Measurements from ENCODE around the gene SCFD2. TPM values are rescaled to one million over a fixed set of nuclear protein-coding genes. Genes with fewer than 3 reads are reported as not detected.
A peak's percentile ranks its signal among the peaks of the same experiment; 100 is the strongest.
"Not testable (repeated sequence)": the region's sequence is repeated elsewhere in the genome, so short reads cannot be mapped to it uniquely, and the experiment has no call there.

The SCFD2 gene
- polyA plus RNA-seq, 1 donor: 8.2 TPM

- H3K27me3 ChIP-seq (ENCODE audit: control insufficient read depth, insufficient read depth, low read length): no peaks in the 10 kb centered on the region
- 100% methylated on average over 2 of the region's 5 CpGs for WGBS (ENCODE audit: insufficient coverage, low lambda C conversion rate)
- no peak overlapping the region for H3K27ac ChIP-seq (ENCODE audit: low read length)
- no peaks in the 10 kb centered on the region for H3K9me3 ChIP-seq (ENCODE audit: control insufficient read depth, low read depth, low read length)
- no peaks in the 10 kb centered on the region for H3K4me1 ChIP-seq (ENCODE audit: control insufficient read depth, insufficient read depth, low read length)
- no peaks in the 10 kb centered on the region for H3K36me3 ChIP-seq (ENCODE audit: control insufficient read depth, insufficient read depth, low read length)
- DNase-seq: no peak
- no peak overlapping the region for H3K4me3 ChIP-seq (ENCODE audit: low read length)
Observed at GRCh38 chr4:53194727-53195126, 171.1 kb downstream of the SCFD2 start.

- H3K27me3 ChIP-seq (ENCODE audit: control insufficient read depth, insufficient read depth, low read length): no peaks in the 10 kb centered on the region
- WGBS (ENCODE audit: insufficient coverage, low lambda C conversion rate): 83% methylated on average over 1 of the region's 1 CpG
- H3K4me1 ChIP-seq (ENCODE audit: control insufficient read depth, insufficient read depth, low read length): peaks cover 5% of the 10 kb centered on the region
Observed at GRCh38 chr4:53193111-53193510, 172.8 kb downstream of the SCFD2 start.

GRCh38 chr4:53192496-53192895, 173.4 kb downstream of the SCFD2 start:
- H3K4me3 ChIP-seq (ENCODE audit: low read length): no peak overlapping the region
- H3K9me3 ChIP-seq (ENCODE audit: control insufficient read depth, low read depth, low read length): no peaks in the 10 kb centered on the region
- H3K4me1 ChIP-seq (ENCODE audit: control insufficient read depth, insufficient read depth, low read length): peaks cover 9% of the 10 kb centered on the region
- H3K27me3 ChIP-seq (ENCODE audit: control insufficient read depth, insufficient read depth, low read length): no peaks in the 10 kb centered on the region
- no CpG with 5 or more reads among the region's 3 CpGs for WGBS (ENCODE audit: insufficient coverage, low lambda C conversion rate)
- H3K36me3 ChIP-seq (ENCODE audit: control insufficient read depth, insufficient read depth, low read length): no peaks in the 10 kb centered on the region
- DNase-seq: no peak
- no peak overlapping the region for H3K27ac ChIP-seq (ENCODE audit: low read length)

More at GRCh38 chr4:53193111-53193510, 172.8 kb downstream of the SCFD2 start:
- no peaks in the 10 kb centered on the region for H3K9me3 ChIP-seq (ENCODE audit: control insufficient read depth, low read depth, low read length)
- H3K4me3 ChIP-seq (ENCODE audit: low read length): no peak overlapping the region
- H3K36me3 ChIP-seq (ENCODE audit: control insufficient read depth, insufficient read depth, low read length): no peaks in the 10 kb centered on the region
- no peak for DNase-seq
- no peak overlapping the region for H3K27ac ChIP-seq (ENCODE audit: low read length)

GRCh38 chr4:53191997-53192396, 173.9 kb downstream of the SCFD2 start:
- 48% methylated on average over 2 of the region's 4 CpGs for WGBS (ENCODE audit: insufficient coverage, low lambda C conversion rate)
- no peaks in the 10 kb centered on the region for H3K36me3 ChIP-seq (ENCODE audit: control insufficient read depth, insufficient read depth, low read length)
- DNase-seq: peak in 1 of 2 donors; percentile 3

GRCh38 chr4:53189011-53189410, 176.8 kb downstream of the SCFD2 start:
- no peaks in the 10 kb centered on the region for H3K9me3 ChIP-seq (ENCODE audit: control insufficient read depth, low read depth, low read length)
- H3K4me3 ChIP-seq (ENCODE audit: low read length): no peak overlapping the region
- DNase-seq: no peak
- H3K27ac ChIP-seq (ENCODE audit: low read length): no peak overlapping the region
- H3K27me3 ChIP-seq (ENCODE audit: control insufficient read depth, insufficient read depth, low read length): no peaks in the 10 kb centered on the region
- no peaks in the 10 kb centered on the region for H3K36me3 ChIP-seq (ENCODE audit: control insufficient read depth, insufficient read depth, low read length)
- peaks cover 14% of the 10 kb centered on the region for H3K4me1 ChIP-seq (ENCODE audit: control insufficient read depth, insufficient read depth, low read length)
- no CpG with 5 or more reads among the region's 1 CpG for WGBS (ENCODE audit: insufficient coverage, low lambda C conversion rate)

More at GRCh38 chr4:53191997-53192396, 173.9 kb downstream of the SCFD2 start:
- peaks cover 14% of the 10 kb centered on the region for H3K4me1 ChIP-seq (ENCODE audit: control insufficient read depth, insufficient read depth, low read length)
- no peak overlapping the region for H3K27ac ChIP-seq (ENCODE audit: low read length)
- H3K27me3 ChIP-seq (ENCODE audit: control insufficient read depth, insufficient read depth, low read length): no peaks in the 10 kb centered on the region
- no peaks in the 10 kb centered on the region for H3K9me3 ChIP-seq (ENCODE audit: control insufficient read depth, low read depth, low read length)
- H3K4me3 ChIP-seq (ENCODE audit: low read length): no peak overlapping the region

- DNase-seq: no peak
- Histone ChIP-seq H3K27ac (ENCODE audit: low read length) (no peak overlapping the region), H3K4me1 (ENCODE audit: control insufficient read depth, insufficient read depth, low read length) (peaks cover 14% of the 10 kb centered on the region), H3K9me3 (ENCODE audit: control insufficient read depth, low read depth, low read length) (no peaks in the 10 kb centered on the region), H3K4me3 (ENCODE audit: low read length) (no peak overlapping the region), H3K27me3 (ENCODE audit: control insufficient read depth, insufficient read depth, low read length) (no peaks in the 10 kb centered on the region), H3K36me3 (ENCODE audit: control insufficient read depth, insufficient read depth, low read length) (no peaks in the 10 kb centered on the region)
- 100% methylated on average over 1 of the region's 4 CpGs for WGBS (ENCODE audit: insufficient coverage, low lambda C conversion rate)
Observed at GRCh38 chr4:53186714-53187358, 179.0 kb downstream of the SCFD2 start.

GRCh38 chr4:53185869-53186585, 179.8 kb downstream of the SCFD2 start:
- WGBS (ENCODE audit: insufficient coverage, low lambda C conversion rate): 69% methylated on average over 3 of the region's 4 CpGs
- Histone ChIP-seq H3K4me3 (ENCODE audit: low read length) (no peak overlapping the region), H3K27ac (ENCODE audit: low read length) (no peak overlapping the region), H3K27me3 (ENCODE audit: control insufficient read depth, insufficient read depth, low read length) (no peaks in the 10 kb centered on the region), H3K36me3 (ENCODE audit: control insufficient read depth, insufficient read depth, low read length) (no peaks in the 10 kb centered on the region), H3K4me1 (ENCODE audit: control insufficient read depth, insufficient read depth, low read length) (peaks cover 14% of the 10 kb centered on the region), H3K9me3 (ENCODE audit: control insufficient read depth, low read depth, low read length) (no peaks in the 10 kb centered on the region)
- DNase-seq: peak in 1 of 2 donors; percentile 8

GRCh38 chr4:53183754-53184153, 182.1 kb downstream of the SCFD2 start:
- Histone ChIP-seq H3K27me3 (ENCODE audit: control insufficient read depth, insufficient read depth, low read length) (no peaks in the 10 kb centered on the region), H3K4me3 (ENCODE audit: low read length) (no peak overlapping the region), H3K27ac (ENCODE audit: low read length) (no peak overlapping the region), H3K36me3 (ENCODE audit: control insufficient read depth, insufficient read depth, low read length) (no peaks in the 10 kb centered on the region), H3K4me1 (ENCODE audit: control insufficient read depth, insufficient read depth, low read length) (peaks cover 11% of the 10 kb centered on the region), H3K9me3 (ENCODE audit: control insufficient read depth, low read depth, low read length) (no peaks in the 10 kb centered on the region)
- DNase-seq: no peak
- WGBS (ENCODE audit: insufficient coverage, low lambda C conversion rate): no CpG with 5 or more reads among the region's 2 CpGs

GRCh38 chr4:53177751-53178150, 188.1 kb downstream of the SCFD2 start:
- H3K27ac ChIP-seq (ENCODE audit: low read length); H3K36me3 ChIP-seq (ENCODE audit: control insufficient read depth, insufficient read depth, low read length); H3K4me3 ChIP-seq (ENCODE audit: low read length); H3K4me1 ChIP-seq (ENCODE audit: control insufficient read depth, insufficient read depth, low read length); H3K27me3 ChIP-seq (ENCODE audit: control insufficient read depth, insufficient read depth, low read length); DNase-seq: not testable (repeated sequence)
- H3K9me3 ChIP-seq (ENCODE audit: control insufficient read depth, low read depth, low read length): peaks cover 14% of the 10 kb centered on the region
- WGBS (ENCODE audit: insufficient coverage, low lambda C conversion rate): no CpG with 5 or more reads among the region's 4 CpGs

GRCh38 chr4:53175640-53176039, 190.2 kb downstream of the SCFD2 start:
- H3K9me3 ChIP-seq (ENCODE audit: control insufficient read depth, low read depth, low read length): peaks cover 14% of the 10 kb centered on the region
- H3K36me3 ChIP-seq (ENCODE audit: control insufficient read depth, insufficient read depth, low read length): no peaks in the 10 kb centered on the region
- no peak for DNase-seq
- no peak overlapping the region for H3K4me3 ChIP-seq (ENCODE audit: low read length)
- no peak overlapping the region for H3K27ac ChIP-seq (ENCODE audit: low read length)
- H3K4me1 ChIP-seq (ENCODE audit: control insufficient read depth, insufficient read depth, low read length): no peaks in the 10 kb centered on the region
- no peaks in the 10 kb centered on the region for H3K27me3 ChIP-seq (ENCODE audit: control insufficient read depth, insufficient read depth, low read length)

GRCh38 chr4:53174823-53175222, 191.0 kb downstream of the SCFD2 start:
- H3K9me3 ChIP-seq (ENCODE audit: control insufficient read depth, low read depth, low read length): peaks cover 14% of the 10 kb centered on the region
- no peaks in the 10 kb centered on the region for H3K36me3 ChIP-seq (ENCODE audit: control insufficient read depth, insufficient read depth, low read length)
- H3K27ac ChIP-seq (ENCODE audit: low read length): no peak overlapping the region
- DNase-seq: no peak
- no peaks in the 10 kb centered on the region for H3K4me1 ChIP-seq (ENCODE audit: control insufficient read depth, insufficient read depth, low read length)
- H3K27me3 ChIP-seq (ENCODE audit: control insufficient read depth, insufficient read depth, low read length): no peaks in the 10 kb centered on the region
- 100% methylated on average over 2 of the region's 3 CpGs for WGBS (ENCODE audit: insufficient coverage, low lambda C conversion rate)
- H3K4me3 ChIP-seq (ENCODE audit: low read length): no peak overlapping the region
